B cell (primary cell): Measurements from ENCODE around the gene TLE2. TPM values are rescaled to one million over a fixed set of nuclear protein-coding genes. Genes with fewer than 3 reads are reported as not detected.

ENCODE experiments used
- ATAC-seq: fragments of 200-7000 bp; cut with Tn5 transposase; one replicate; pipeline ENCODE4 v1.10.0; 2021; ENCODE audit warnings: low read depth, mild to moderate bottlenecking, moderate number of reproducible peaks, moderate library complexity
- CTCF ChIA-PET: fragments of 350-600 bp; sonication (Branson Sonifier 250); formaldehyde crosslinking; loops from one replicate; lab custom pipeline; 2021; ENCODE audit warnings: antibody characterized with exemption, inconsistent platforms; lab: Charles Lee
- POLR2A ChIA-PET: fragments of 350-600 bp; sonication (Branson Sonifier 250); formaldehyde crosslinking; loops from one replicate; lab custom pipeline; 2021; ENCODE audit warnings: antibody characterized with exemption; lab: Charles Lee
- DNase-seq: peaks from one replicate; pipeline ENCODE4 v3.0.0; 2013
- H2AFZ ChIP-seq: 2 replicates; pipeline ENCODE4 v1.6.1; 2012; ENCODE audit warnings: mild to moderate bottlenecking, low read depth, low read length; ENCODE audit not compliant: insufficient read depth, poor library complexity, severe bottlenecking
- H3K27ac ChIP-seq, 2 donors: 1 replicate in 1 of 2; 2 replicates in 1 of 2; pipeline ENCODE4 v1.5.1; 2012 to 2013; ENCODE audit warnings: low read length in 2 of 2, mild to moderate bottlenecking in 2 of 2, moderate library complexity in 1 of 2
- H3K27me3 ChIP-seq, 4 experiments: fragments of 200-600 bp in 1 of 4; sonication (generic) in 1 of 4; replicated peaks in 1 of 4; 1 replicate in 2 of 4; 2 replicates in 2 of 4; pipeline versions ENCODE4 v1.6.1 to v1.7.0; 2013 to 2016; ENCODE audit warnings: low read length in 3 of 4, mild to moderate bottlenecking in 2 of 4, mixed read lengths in 1 of 4, moderate library complexity in 1 of 4; ENCODE audit not compliant: insufficient read depth in 4 of 4, control insufficient read depth in 3 of 4; ENCODE audit errors: control extremely low read depth in 1 of 4
- H3K36me3 ChIP-seq, 2 experiments: replicated peaks in 1 of 2; 1 replicate in 1 of 2; 2 replicates in 1 of 2; pipeline versions ENCODE4 v1.6.1 to v1.7.1; 2013; ENCODE audit warnings: low read length in 1 of 2; ENCODE audit not compliant: insufficient read depth in 2 of 2, control insufficient read depth in 1 of 2; ENCODE audit errors: control extremely low read depth in 1 of 2, extremely low read depth in 1 of 2
- H3K4me1 ChIP-seq, 2 donors: fragments of 200-600 bp in 1 of 2; sonication (generic) in 1 of 2; 1 replicate in 1 of 2; 2 replicates in 1 of 2; pipeline versions ENCODE4 v1.5.1 to v1.6.1; 2013 to 2017; ENCODE audit warnings: low read length in 2 of 2; ENCODE audit not compliant: control insufficient read depth in 2 of 2, insufficient read depth in 2 of 2
- H3K4me2 ChIP-seq: replicated peaks from 2 replicates; pipeline ENCODE3; 2012; ENCODE audit warnings: mild to moderate bottlenecking, low read depth, low read length; ENCODE audit not compliant: poor library complexity, severe bottlenecking
- H3K4me3 ChIP-seq, 5 experiments: fragments of 200-600 bp in 1 of 5; sonication (generic) in 1 of 5; 1 replicate in 3 of 5; 2 replicates in 2 of 5; pipeline versions ENCODE4 v1.5.1 to v1.7.0; 2011 to 2016; ENCODE audit warnings: low read length in 4 of 5, mild to moderate bottlenecking in 4 of 5, low read depth in 2 of 5, control low read depth in 1 of 5, moderate library complexity in 1 of 5; ENCODE audit not compliant: insufficient read depth in 1 of 5; ENCODE audit errors: control extremely low read depth in 1 of 5, extremely low read depth in 1 of 5
- H3K79me2 ChIP-seq: fragments of 200-600 bp; sonication (generic); one replicate; pipeline ENCODE4 v1.6.0; 2016; ENCODE audit warnings: low read length; ENCODE audit not compliant: control insufficient read depth, insufficient read depth
- H3K9ac ChIP-seq: fragments of 200-600 bp; sonication (generic); 2 replicates; pipeline ENCODE4 v1.6.1; 2017; ENCODE audit warnings: mild to moderate bottlenecking, low read length, moderate library complexity
- H3K9me3 ChIP-seq, 3 donors: one replicate each; pipeline versions ENCODE4 v1.6.1 to v1.7.1; 2013; ENCODE audit warnings: low read length in 2 of 3; ENCODE audit not compliant: control insufficient read depth in 2 of 3, insufficient read depth in 1 of 3; ENCODE audit errors: control extremely low read depth in 1 of 3
- H4K20me1 ChIP-seq: 2 replicates; pipeline ENCODE4 v1.6.0; 2012; ENCODE audit warnings: mild to moderate bottlenecking, low read length; ENCODE audit not compliant: insufficient read depth, control insufficient read depth, poor library complexity, severe bottlenecking
- H3K27ac Mint-ChIP-seq: one replicate; pipeline ENCODE4 v1.8.0; 2021; ENCODE audit warnings: mixed read lengths
- H3K27me3 Mint-ChIP-seq: one replicate; pipeline ENCODE4 v1.8.0; 2021; ENCODE audit warnings: mixed read lengths
- H3K4me1 Mint-ChIP-seq: one replicate; pipeline ENCODE4 v1.8.0; 2021; ENCODE audit warnings: mixed read lengths
- H3K4me3 Mint-ChIP-seq: one replicate; pipeline ENCODE4 v1.8.0; 2021; ENCODE audit warnings: mixed read lengths
- H3K9me3 Mint-ChIP-seq: one replicate; pipeline ENCODE4 v1.8.0; 2022; ENCODE audit warnings: mixed read lengths; ENCODE audit not compliant: insufficient read depth
- EZH2 ChIP-seq: IDR thresholded peaks from 2 replicates; pipeline ENCODE4 v1.6.1; 2012; ENCODE audit warnings: borderline replicate concordance, low read depth, mild to moderate bottlenecking, moderate library complexity, low read length; ENCODE audit not compliant: insufficient read depth, poor library complexity, severe bottlenecking
- WGBS: methylation state at CpG from one replicate; pipeline ENCODE4 v1.1.5; 2013; ENCODE audit warnings: missing lambda C conversion rate; ENCODE audit not compliant: insufficient coverage; 5-methylcytosine and 5-hydroxymethylcytosine counted together
- intact Hi-C: fragments of 100-400 bp; cut with micrococcal nuclease; formaldehyde crosslinking; loops from one replicate; pipeline ENCODE4 v1.10.0; 2022
- polyA plus RNA-seq: library from polyadenylated mRNA; depleted of rRNA; stranded (reverse); fragments of >200 nt; gene quantifications from 2 replicates; pipeline ENCODE4 v1.2.3, GENCODE V29; 2012
- total RNA-seq, 2 donors: library from RNA; stranded (reverse); fragments of 120-200 nt in 1 of 2; gene quantifications; 1 replicate in 1 of 2; 2 replicates in 1 of 2; pipeline versions ENCODE4 v1.2.3 to v1.2.4, GENCODE V29; 2013 to 2022
- TF ChIP-seq, protein P1 (sequence below): fragments of 200-600 bp; IDR thresholded peaks from one replicate; pipeline ENCODE4 v1.8.0; 2022; ENCODE audit warnings: antibody characterized with exemption, mild to moderate bottlenecking

Gene TLE2
- total and polyA plus RNA-seq, 2 donors (not counting 1 experiment from before 2014, with no cell fraction given): 3.0 to 5.3 TPM

DNA sequence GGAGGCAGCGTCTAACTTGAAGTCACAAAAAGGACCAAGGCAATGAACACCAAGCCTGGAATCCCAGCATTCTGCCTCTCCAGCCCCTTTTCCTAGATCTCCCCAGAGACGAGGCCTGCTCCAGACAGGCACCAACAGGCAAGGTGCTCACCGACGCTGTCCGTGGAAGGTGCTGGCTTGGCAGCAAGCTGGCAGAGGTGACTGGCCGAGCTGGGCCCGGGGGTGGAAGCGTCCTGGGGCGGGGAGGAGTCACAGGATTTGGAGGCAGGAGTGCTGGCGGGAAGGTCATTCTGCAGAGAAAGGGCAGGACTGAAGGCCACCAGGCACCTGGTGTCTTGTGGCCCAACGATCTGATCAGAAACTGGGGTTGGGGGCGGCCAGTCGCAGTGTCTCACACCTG lies 18.2 kb downstream of the TLE2 start:
- ChIA-PET CTCF (no interaction called here), POLR2A (no interaction called here)
- H3K27ac ChIP-seq: no peak overlapping the region
- peaks cover 0 to 2% (median 0%) of the 10 kb centered on the region in 4 experiments for H3K27me3 ChIP-seq
- H3K9me3 ChIP-seq: no peaks in the 10 kb centered on the region
- no peak overlapping the region for H3K9ac ChIP-seq
- intact Hi-C loops: no loop called here
- no peaks in the 10 kb centered on the region for H3K4me1 ChIP-seq
- Mint-ChIP-seq H3K9me3 (no peaks in the 10 kb centered on the region), H3K4me3 (no peak overlapping the region), H3K4me1 (no peaks in the 10 kb centered on the region), H3K27me3 (no peaks in the 10 kb centered on the region), H3K27ac (no peak overlapping the region)
- no peak for ATAC-seq
- no peak overlapping the region for H3K4me3 ChIP-seq
- WGBS: 90% methylated on average over 13 of the region's 13 CpGs
- no peak overlapping the region for H3K4me2 ChIP-seq
- no peak for DNase-seq
- TF ChIP-seq EZH2: no peak
- TF ChIP-seq, protein P1, sequence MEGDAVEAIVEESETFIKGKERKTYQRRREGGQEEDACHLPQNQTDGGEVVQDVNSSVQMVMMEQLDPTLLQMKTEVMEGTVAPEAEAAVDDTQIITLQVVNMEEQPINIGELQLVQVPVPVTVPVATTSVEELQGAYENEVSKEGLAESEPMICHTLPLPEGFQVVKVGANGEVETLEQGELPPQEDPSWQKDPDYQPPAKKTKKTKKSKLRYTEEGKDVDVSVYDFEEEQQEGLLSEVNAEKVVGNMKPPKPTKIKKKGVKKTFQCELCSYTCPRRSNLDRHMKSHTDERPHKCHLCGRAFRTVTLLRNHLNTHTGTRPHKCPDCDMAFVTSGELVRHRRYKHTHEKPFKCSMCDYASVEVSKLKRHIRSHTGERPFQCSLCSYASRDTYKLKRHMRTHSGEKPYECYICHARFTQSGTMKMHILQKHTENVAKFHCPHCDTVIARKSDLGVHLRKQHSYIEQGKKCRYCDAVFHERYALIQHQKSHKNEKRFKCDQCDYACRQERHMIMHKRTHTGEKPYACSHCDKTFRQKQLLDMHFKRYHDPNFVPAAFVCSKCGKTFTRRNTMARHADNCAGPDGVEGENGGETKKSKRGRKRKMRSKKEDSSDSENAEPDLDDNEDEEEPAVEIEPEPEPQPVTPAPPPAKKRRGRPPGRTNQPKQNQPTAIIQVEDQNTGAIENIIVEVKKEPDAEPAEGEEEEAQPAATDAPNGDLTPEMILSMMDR: no peak
- no peaks in the 10 kb centered on the region for H3K79me2 ChIP-seq
- no peaks in the 10 kb centered on the region for H3K36me3 ChIP-seq
- H4K20me1 ChIP-seq: no peaks in the 10 kb centered on the region
- no peak overlapping the region for H2AFZ ChIP-seq

DNA sequence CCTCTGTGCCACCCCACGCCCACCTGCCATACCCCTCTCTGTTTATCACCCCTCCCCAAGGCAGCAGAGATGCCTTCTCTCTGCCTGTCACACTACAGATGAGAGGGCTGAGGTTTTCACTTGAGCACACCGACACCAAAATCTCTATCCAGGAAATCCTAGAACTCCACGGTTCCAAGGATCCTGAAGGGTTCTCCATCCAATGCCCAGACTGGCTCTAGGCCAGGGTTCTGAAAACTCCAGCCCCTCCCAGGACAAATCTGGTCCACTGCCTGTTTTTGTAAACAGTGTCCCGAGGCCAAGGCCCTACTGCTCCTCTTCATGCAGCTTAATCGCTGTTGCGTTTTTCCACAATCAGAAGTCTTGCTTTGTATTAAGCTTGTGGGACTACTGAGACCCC lies 20.1 kb downstream of the TLE2 start:
- TF ChIP-seq, protein P1: no peak
- TF ChIP-seq EZH2: no peak
- no peak for DNase-seq
- Mint-ChIP-seq H3K4me1 (no peaks in the 10 kb centered on the region), H3K9me3 (no peaks in the 10 kb centered on the region), H3K27me3 (no peaks in the 10 kb centered on the region), H3K27ac (no peak overlapping the region), H3K4me3 (no peak overlapping the region)
- Histone ChIP-seq H3K27ac (no peak overlapping the region), H3K9ac (no peak overlapping the region), H3K9me3 (no peaks in the 10 kb centered on the region), H3K4me1 (no peaks in the 10 kb centered on the region), H3K79me2 (no peaks in the 10 kb centered on the region), H2AFZ (no peak overlapping the region), H3K36me3 (no peaks in the 10 kb centered on the region), H3K4me3 (no peak overlapping the region), H3K4me2 (no peak overlapping the region), H4K20me1 (no peaks in the 10 kb centered on the region), H3K27me3 (peaks cover 0 to 3% (median 1%) of the 10 kb centered on the region in 4 experiments)
- POLR2A ChIA-PET: interaction anchor here (0.6 kb wide), 1 partner anchor 220 kb away, joined by 3 read pairs; no protein-coding TSS in a partner anchor
- 83% methylated on average over 5 of the region's 6 CpGs for WGBS
- no peak for ATAC-seq
- intact Hi-C loops: no loop called here
- CTCF ChIA-PET: no interaction called here
